ENCODE measurements around the gene ZNF714.

ZNF714 gene

DNA sequence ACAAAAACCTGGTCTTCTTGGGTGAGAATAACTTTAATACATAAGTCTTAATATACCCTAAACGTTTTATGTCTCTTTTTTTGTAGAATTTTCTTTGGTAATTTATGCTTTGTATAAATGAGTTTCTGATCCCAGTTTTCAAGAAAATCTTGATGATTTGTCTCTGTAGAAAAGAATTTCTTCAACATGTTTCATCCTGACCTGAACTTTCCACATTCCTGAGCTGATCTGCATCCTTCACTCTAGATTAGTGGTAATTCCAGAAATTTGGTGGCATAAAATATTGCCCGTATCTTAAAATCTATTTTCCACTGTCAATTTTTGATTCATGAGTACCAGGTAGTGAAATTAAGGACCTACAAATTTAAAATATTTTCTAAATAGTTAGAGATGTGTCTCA lies 16.3 kb downstream of the ZNF714 start:
- no peaks in the 10 kb centered on the region for H3K27me3 ChIP-seq (ENCODE audit: control insufficient read depth, insufficient read depth, low read length, poor library complexity, severe bottlenecking)
- no peaks in the 10 kb centered on the region for H3K4me1 ChIP-seq (ENCODE audit: control insufficient read depth, insufficient read depth, low read length)
- H3K9me3 ChIP-seq (ENCODE audit: control insufficient read depth, low read length) = no peaks in the 10 kb centered on the region
- peaks cover 7% of the 10 kb centered on the region for H3K36me3 ChIP-seq (ENCODE audit: control insufficient read depth, insufficient read depth, low read length)
- H3K27ac ChIP-seq (ENCODE audit: insufficient read depth, low read depth, low read length, poor library complexity, severe bottlenecking) = no peak overlapping the region
- H3K4me3 ChIP-seq (ENCODE audit: insufficient read depth, low read depth, low read length) = no peak overlapping the region
- whole genome bisulfite sequencing, 2 experiments = 100% methylated on average over 1 of the region's 2 CpGs; no CpG with 5 or more reads in 1 of the 2 experiments

DNA sequence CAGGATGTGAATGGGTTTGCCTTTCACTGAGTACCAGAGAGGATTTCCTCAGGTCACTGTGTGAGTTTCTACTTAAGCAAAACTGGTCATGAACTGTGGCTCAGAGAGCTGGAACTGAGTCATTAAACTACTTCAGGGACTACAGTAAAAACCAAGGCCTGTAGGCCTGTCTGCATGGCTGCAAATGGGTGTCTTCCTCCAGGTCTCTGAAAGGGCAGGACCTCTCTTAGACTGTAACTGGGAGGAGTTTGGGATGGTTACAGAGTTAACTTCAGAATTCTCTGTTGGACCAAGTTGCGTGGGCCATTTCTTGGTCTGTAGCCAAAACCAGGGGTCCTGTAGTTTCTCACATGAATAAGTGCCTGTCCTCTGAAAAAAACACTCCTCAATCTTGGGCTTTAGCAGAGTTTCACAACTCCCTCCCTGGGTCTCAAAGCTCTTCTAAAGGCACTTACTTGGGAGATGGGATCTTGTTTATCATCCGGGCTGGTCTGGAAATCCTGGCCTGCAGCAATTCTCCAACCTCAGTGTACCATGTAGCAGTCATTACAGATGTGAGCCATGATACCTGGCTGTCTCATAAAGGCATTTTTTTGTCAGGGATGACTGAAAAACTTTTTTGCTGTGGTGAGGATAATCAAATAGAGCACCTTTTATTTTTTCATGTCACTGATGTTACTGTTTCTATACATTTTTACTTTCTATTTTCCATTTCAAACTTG lies 19.7 kb downstream of the ZNF714 start:
- Histone ChIP-seq H3K9me3 (ENCODE audit: control insufficient read depth, low read length) (no peaks in the 10 kb centered on the region), H3K4me3 (ENCODE audit: insufficient read depth, low read depth, low read length) (no peak overlapping the region), H3K4me1 (ENCODE audit: control insufficient read depth, insufficient read depth, low read length) (no peaks in the 10 kb centered on the region), H3K27ac (ENCODE audit: insufficient read depth, low read depth, low read length, poor library complexity, severe bottlenecking) (no peak overlapping the region), H3K36me3 (ENCODE audit: control insufficient read depth, insufficient read depth, low read length) (peaks cover 14% of the 10 kb centered on the region), H3K27me3 (ENCODE audit: control insufficient read depth, insufficient read depth, low read length, poor library complexity, severe bottlenecking) (no peaks in the 10 kb centered on the region)
- 90 to 92% methylated on average over 2 of the region's 2 CpGs for WGBS, 2 experiments

DNA sequence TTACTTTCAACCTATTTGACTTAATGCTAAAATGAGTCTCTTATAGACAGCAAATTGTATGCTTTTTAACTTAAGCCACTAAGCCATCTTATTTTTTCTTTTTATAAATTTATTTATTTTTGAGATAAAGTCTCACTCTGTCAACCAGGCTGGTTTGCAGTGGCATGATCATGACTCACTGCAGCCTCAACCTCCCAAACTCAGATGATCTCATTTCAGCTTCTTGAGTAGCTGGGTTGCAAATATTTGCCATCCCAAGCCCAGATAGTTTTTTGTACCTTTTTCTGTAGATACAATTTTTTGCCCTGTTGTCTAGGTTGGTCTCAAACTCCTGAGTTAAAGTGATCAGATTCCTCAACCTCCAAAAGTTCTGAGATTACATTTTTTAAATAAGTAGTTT lies 27.1 kb downstream of the ZNF714 start:
- Histone ChIP-seq H3K27ac (ENCODE audit: insufficient read depth, low read depth, low read length, poor library complexity, severe bottlenecking) (no peak overlapping the region), H3K4me1 (ENCODE audit: control insufficient read depth, insufficient read depth, low read length) (no peaks in the 10 kb centered on the region), H3K9me3 (ENCODE audit: control insufficient read depth, low read length) (no peaks in the 10 kb centered on the region), H3K4me3 (ENCODE audit: insufficient read depth, low read depth, low read length) (no peak overlapping the region), H3K36me3 (ENCODE audit: control insufficient read depth, insufficient read depth, low read length) (peaks cover 12% of the 10 kb centered on the region), H3K27me3 (ENCODE audit: control insufficient read depth, insufficient read depth, low read length, poor library complexity, severe bottlenecking) (no peaks in the 10 kb centered on the region)

DNA sequence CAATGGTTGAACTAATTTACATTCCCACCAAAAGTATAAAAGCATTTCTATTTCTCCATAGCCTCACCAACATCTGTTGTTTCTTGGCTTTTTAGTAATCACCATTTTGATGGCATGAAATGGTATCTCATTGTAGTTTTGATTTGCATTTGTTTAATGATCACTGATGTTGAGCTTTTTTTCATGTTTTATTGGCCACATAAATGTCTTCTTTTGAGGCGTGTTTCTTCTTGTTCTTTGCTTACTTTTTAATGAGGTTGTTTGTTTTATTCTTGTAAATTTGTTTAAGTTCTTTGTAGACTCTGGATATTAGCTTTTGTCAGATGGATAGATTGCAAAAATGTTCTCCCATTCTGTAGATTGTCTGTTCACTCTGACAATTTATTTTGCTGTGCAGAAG lies 28.2 kb downstream of the ZNF714 start:
- Histone ChIP-seq H3K36me3 (ENCODE audit: control insufficient read depth, insufficient read depth, low read length) (peaks cover 12% of the 10 kb centered on the region), H3K27ac (ENCODE audit: insufficient read depth, low read depth, low read length, poor library complexity, severe bottlenecking) (no peak overlapping the region), H3K27me3 (ENCODE audit: control insufficient read depth, insufficient read depth, low read length, poor library complexity, severe bottlenecking) (no peaks in the 10 kb centered on the region), H3K4me3 (ENCODE audit: insufficient read depth, low read depth, low read length) (no peak overlapping the region), H3K4me1 (ENCODE audit: control insufficient read depth, insufficient read depth, low read length) (no peaks in the 10 kb centered on the region), H3K9me3 (ENCODE audit: control insufficient read depth, low read length) (no peaks in the 10 kb centered on the region)
- WGBS, 2 experiments = 91 to 100% methylated on average over 1 of the region's 1 CpG

DNA sequence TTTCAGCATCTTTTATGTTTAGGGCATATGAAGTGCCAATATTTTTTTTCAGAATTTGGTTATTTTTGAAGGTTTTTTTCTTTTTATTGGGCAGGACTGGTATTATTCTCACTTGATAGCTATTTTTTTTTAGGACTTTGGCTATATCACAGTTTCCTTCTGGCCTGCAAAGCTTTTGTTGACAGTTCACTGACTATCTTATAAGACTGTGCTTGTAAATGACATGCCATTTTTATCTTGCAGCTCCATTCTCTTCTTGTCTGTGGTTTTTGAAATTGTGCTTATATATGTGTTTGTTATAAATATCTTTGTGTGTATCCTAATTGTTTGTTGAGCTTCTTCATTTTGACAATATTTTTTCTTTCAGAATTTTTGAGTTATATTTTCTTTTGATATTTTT lies 33.4 kb downstream of the ZNF714 start:
- no peaks in the 10 kb centered on the region for H3K9me3 ChIP-seq (ENCODE audit: control insufficient read depth, low read length)
- H3K4me1 ChIP-seq (ENCODE audit: control insufficient read depth, insufficient read depth, low read length) = no peaks in the 10 kb centered on the region
- no peak overlapping the region for H3K4me3 ChIP-seq (ENCODE audit: insufficient read depth, low read depth, low read length)
- no peaks in the 10 kb centered on the region for H3K27me3 ChIP-seq (ENCODE audit: control insufficient read depth, insufficient read depth, low read length, poor library complexity, severe bottlenecking)
- H3K27ac ChIP-seq (ENCODE audit: insufficient read depth, low read depth, low read length, poor library complexity, severe bottlenecking) = no peak overlapping the region
- peaks cover 23% of the 10 kb centered on the region for H3K36me3 ChIP-seq (ENCODE audit: control insufficient read depth, insufficient read depth, low read length)

DNA sequence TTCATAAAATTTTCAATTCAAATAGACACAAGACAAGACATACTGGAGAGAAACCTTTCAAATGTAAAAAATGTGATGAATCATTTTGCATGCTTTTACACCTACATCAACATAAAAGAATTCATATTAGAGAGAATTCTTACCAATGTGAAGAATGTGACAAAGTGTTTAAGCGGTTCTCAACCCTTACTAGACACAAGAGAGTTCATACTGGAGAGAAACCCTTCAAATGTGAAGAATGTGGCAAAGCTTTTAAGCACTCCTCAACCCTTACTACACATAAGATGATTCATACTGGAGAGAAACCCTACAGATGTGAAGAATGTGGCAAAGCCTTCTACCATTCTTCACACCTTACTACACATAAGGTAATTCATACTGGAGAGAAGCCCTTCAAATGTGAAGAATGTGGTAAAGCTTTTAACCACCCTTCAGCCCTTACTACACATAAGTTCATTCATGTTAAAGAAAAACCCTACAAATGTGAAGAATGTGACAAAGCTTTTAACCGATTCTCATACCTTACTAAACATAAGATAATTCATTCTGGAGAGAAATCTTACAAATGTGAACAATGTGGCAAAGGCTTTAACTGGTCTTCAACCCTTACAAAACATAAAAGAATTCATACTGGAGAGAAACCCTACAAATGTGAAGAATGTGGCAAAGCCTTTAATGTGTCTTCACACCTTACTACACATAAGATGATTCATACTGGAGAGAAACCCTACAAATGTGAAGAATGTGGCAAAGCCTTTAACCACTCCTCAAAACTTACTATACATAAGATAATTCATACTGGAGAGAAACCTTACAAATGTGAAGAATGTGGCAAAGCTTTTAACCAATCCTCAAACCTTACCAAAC lies 35.3 kb downstream of the ZNF714 start:
- Histone ChIP-seq H3K36me3 (ENCODE audit: control insufficient read depth, insufficient read depth, low read length) (peaks cover 23% of the 10 kb centered on the region), H3K4me1 (ENCODE audit: control insufficient read depth, insufficient read depth, low read length) (no peaks in the 10 kb centered on the region), H3K27me3 (ENCODE audit: control insufficient read depth, insufficient read depth, low read length, poor library complexity, severe bottlenecking) (no peaks in the 10 kb centered on the region), H3K9me3 (ENCODE audit: control insufficient read depth, low read length) (no peaks in the 10 kb centered on the region), H3K27ac (ENCODE audit: insufficient read depth, low read depth, low read length, poor library complexity, severe bottlenecking) (no peak overlapping the region), H3K4me3 (ENCODE audit: insufficient read depth, low read depth, low read length) (no peak overlapping the region)
- 91% methylated on average over 2 of the region's 2 CpGs; no CpG with 5 or more reads in 1 of the 2 experiments for WGBS, 2 experiments

DNA sequence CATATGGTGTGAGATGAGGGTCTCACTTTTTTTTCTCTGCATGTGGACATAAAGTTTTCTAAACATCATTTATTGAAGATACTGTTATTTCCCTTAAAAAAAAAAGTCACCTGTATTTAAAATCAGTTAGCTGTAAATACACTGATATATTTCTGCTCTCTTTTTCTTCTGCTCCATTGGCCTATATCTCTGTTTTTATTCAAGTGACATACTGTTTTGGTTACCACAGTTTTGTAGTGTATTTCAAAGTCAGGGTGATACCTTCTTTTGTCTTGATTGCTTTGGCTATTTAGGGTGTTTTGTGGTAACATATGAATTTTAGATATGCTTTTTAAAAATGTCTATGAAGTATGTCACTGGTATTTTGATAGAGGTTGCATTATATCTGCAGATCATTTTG lies 44.1 kb downstream of the ZNF714 start:
- H3K4me1 ChIP-seq (ENCODE audit: control insufficient read depth, insufficient read depth, low read length) = no peaks in the 10 kb centered on the region
- H3K27ac ChIP-seq (ENCODE audit: insufficient read depth, low read depth, low read length, poor library complexity, severe bottlenecking) = no peak overlapping the region
- no peaks in the 10 kb centered on the region for H3K9me3 ChIP-seq (ENCODE audit: control insufficient read depth, low read length)
- no peaks in the 10 kb centered on the region for H3K36me3 ChIP-seq (ENCODE audit: control insufficient read depth, insufficient read depth, low read length)
- H3K27me3 ChIP-seq (ENCODE audit: control insufficient read depth, insufficient read depth, low read length, poor library complexity, severe bottlenecking) = no peaks in the 10 kb centered on the region
- no peak overlapping the region for H3K4me3 ChIP-seq (ENCODE audit: insufficient read depth, low read depth, low read length)

DNA sequence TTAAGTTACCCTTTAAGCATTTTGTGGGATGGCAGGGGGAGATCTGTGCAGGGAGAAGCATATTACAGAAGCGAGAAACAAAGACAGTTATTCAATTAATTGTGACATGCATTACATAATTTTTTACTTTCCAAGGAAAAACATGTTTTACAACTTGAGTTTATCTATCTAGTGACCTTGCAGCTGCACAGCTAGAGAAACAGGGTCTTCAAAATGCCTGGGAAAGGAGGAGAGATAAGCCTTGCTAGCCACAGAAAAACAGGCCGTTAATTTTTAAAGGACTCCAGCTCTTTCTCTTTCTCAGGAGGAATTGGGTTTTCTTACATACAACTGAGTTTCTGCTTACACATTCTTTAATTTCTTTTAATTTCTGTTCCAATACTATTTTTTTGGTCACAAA lies 45.0 kb downstream of the ZNF714 start:
- H3K36me3 ChIP-seq (ENCODE audit: control insufficient read depth, insufficient read depth, low read length) = no peaks in the 10 kb centered on the region
- no peak overlapping the region for H3K4me3 ChIP-seq (ENCODE audit: insufficient read depth, low read depth, low read length)
- H3K4me1 ChIP-seq (ENCODE audit: control insufficient read depth, insufficient read depth, low read length) = no peaks in the 10 kb centered on the region
- WGBS, 2 experiments = 0 to 48% methylated on average over 1 to 2 of the region's 2 CpGs
- H3K27me3 ChIP-seq (ENCODE audit: control insufficient read depth, insufficient read depth, low read length, poor library complexity, severe bottlenecking) = no peaks in the 10 kb centered on the region
- no peak overlapping the region for H3K27ac ChIP-seq (ENCODE audit: insufficient read depth, low read depth, low read length, poor library complexity, severe bottlenecking)
- no peaks in the 10 kb centered on the region for H3K9me3 ChIP-seq (ENCODE audit: control insufficient read depth, low read length)

DNA sequence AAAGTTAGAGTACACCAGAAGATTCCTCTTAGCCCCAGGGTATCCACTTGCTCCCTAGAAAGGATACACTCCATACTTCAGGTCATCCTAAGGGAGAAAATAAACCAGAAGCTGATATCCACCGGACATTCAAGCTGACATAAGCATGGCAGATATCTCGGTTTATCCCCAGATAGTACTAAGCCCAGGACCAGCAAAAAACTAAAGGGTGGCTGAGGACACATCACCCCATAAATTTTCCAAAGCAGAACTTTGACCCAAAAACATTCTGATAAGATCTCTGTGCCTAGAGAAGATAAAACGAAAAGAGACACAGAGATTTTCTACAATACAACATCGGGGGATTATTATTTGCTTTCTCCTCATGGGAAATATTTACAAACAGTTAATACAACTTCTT lies 45.9 kb downstream of the ZNF714 start:
- H3K4me3 ChIP-seq (ENCODE audit: insufficient read depth, low read depth, low read length) = no peak overlapping the region
- H3K4me1 ChIP-seq (ENCODE audit: control insufficient read depth, insufficient read depth, low read length) = no peaks in the 10 kb centered on the region
- H3K9me3 ChIP-seq (ENCODE audit: control insufficient read depth, low read length) = no peaks in the 10 kb centered on the region
- H3K27ac ChIP-seq (ENCODE audit: insufficient read depth, low read depth, low read length, poor library complexity, severe bottlenecking) = no peak overlapping the region
- H3K27me3 ChIP-seq (ENCODE audit: control insufficient read depth, insufficient read depth, low read length, poor library complexity, severe bottlenecking) = no peaks in the 10 kb centered on the region
- no peaks in the 10 kb centered on the region for H3K36me3 ChIP-seq (ENCODE audit: control insufficient read depth, insufficient read depth, low read length)
- WGBS, 2 experiments = 61 to 67% methylated on average over 3 to 4 of the region's 4 CpGs

DNA sequence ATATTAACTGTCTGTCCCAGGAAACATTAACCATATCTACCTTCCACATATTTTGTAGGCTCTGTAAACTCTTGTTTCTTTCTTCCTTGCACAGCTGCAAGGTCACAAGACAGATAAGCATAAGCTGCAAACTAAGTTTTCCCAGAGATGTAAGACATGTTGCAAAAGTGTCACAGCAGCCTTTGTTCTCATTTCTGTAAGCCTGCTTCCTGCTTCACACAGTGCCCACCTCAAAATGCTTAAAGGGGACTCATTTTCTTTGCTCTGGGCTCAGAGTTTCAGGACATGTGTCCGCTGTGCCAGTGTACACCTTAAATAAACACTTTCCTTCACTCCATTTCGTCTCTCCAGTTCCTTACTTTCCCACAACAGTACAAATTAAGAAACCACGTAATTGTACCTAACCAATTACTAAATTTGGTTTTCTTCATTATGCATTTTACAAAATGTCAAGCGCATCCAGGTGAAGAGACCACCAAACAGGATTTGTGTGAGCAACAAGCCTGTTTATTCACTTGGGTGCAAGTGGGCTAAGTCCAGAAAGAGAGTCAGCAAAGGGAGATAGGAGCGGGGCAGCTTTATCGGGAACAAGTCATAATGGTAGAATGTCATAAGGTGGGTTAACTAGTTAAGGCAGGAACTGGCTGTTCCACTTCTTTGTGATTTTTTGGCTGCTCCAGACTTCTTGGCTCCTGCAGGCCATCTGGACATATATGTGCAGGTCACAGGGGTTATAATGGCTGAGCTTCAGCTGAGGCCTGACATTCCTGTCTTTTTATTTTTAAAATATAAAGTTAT lies 47.1 kb downstream of the ZNF714 start:
- H3K27me3 ChIP-seq (ENCODE audit: control insufficient read depth, insufficient read depth, low read length, poor library complexity, severe bottlenecking) = no peaks in the 10 kb centered on the region
- 94 to 98% methylated on average over 6 of the region's 6 CpGs for WGBS, 2 experiments
- no peaks in the 10 kb centered on the region for H3K36me3 ChIP-seq (ENCODE audit: control insufficient read depth, insufficient read depth, low read length)
- H3K4me1 ChIP-seq (ENCODE audit: control insufficient read depth, insufficient read depth, low read length) = no peaks in the 10 kb centered on the region
- H3K4me3 ChIP-seq (ENCODE audit: insufficient read depth, low read depth, low read length) = no peak overlapping the region
- H3K9me3 ChIP-seq (ENCODE audit: control insufficient read depth, low read length) = no peaks in the 10 kb centered on the region
- no peak overlapping the region for H3K27ac ChIP-seq (ENCODE audit: insufficient read depth, low read depth, low read length, poor library complexity, severe bottlenecking)

Measured in ectodermal cell (in vitro differentiated cells).